HG03097 (cell line): ENCODE measurements around the gene MORC2.

Source experiments
- ATAC-seq: cut with Tn5 transposase; IDR thresholded peaks from one replicate; pipeline ENCODE4 v1.9.1; 2021; ENCODE audit not compliant: unreplicated experiment, low FRiP score

Gene MORC2

GRCh38 chr22:30949934-30950660 is 18.5 kb downstream of the MORC2 start:
- ATAC-seq, result no peak

- no peak for ATAC-seq
Observed at GRCh38 chr22:30948930-30949342, 19.6 kb downstream of the MORC2 start.

GRCh38 chr22:30947816-30948454 is 20.6 kb downstream of the MORC2 start:
- ATAC-seq, result no peak

- no peak for ATAC-seq
Observed at GRCh38 chr22:30947173-30947815, 21.3 kb downstream of the MORC2 start.

- no peak for ATAC-seq
Observed at GRCh38 chr22:30946354-30946753, 22.2 kb downstream of the MORC2 start.

GRCh38 chr22:30945653-30946052 is 22.9 kb downstream of the MORC2 start:
- no peak for ATAC-seq

GRCh38 chr22:30944986-30945385 is 23.6 kb downstream of the MORC2 start:
- ATAC-seq, result no peak

- no peak for ATAC-seq
Observed at GRCh38 chr22:30943368-30943767, 25.2 kb downstream of the MORC2 start.

GRCh38 chr22:30941363-30941740 is 27.2 kb downstream of the MORC2 start:
- no peak for ATAC-seq

- no peak for ATAC-seq
Observed at GRCh38 chr22:30940685-30941362, 27.8 kb downstream of the MORC2 start.

GRCh38 chr22:30934053-30934452 is 34.5 kb downstream of the MORC2 start:
- no peak for ATAC-seq

GRCh38 chr22:30933457-30933856 is 35.1 kb downstream of the MORC2 start:
- ATAC-seq, result no peak

GRCh38 chr22:30932661-30933060 is 35.9 kb downstream of the MORC2 start:
- no peak for ATAC-seq

- no peak for ATAC-seq
Observed at GRCh38 chr22:30931541-30932300, 36.9 kb downstream of the MORC2 start.

GRCh38 chr22:30930228-30930627 is 38.3 kb downstream of the MORC2 start:
- ATAC-seq, result no peak

- no peak for ATAC-seq
Observed at GRCh38 chr22:30928401-30928800, 40.2 kb downstream of the MORC2 start.

- ATAC-seq, result no peak
Observed at GRCh38 chr22:30927806-30928205, 40.8 kb downstream of the MORC2 start.

GRCh38 chr22:30926706-30927105 is 41.9 kb downstream of the MORC2 start:
- ATAC-seq, result no peak

- ATAC-seq, result no peak
Observed at GRCh38 chr22:30925667-30926066, 42.9 kb downstream of the MORC2 start.

GRCh38 chr22:30923168-30923900 is 45.2 kb downstream of the MORC2 start:
- ATAC-seq, result no peak
